Astrocyte (in vitro differentiated cells and primary cell): Measurements from ENCODE around the gene HSP90AA1.

Experiments
- EZH2 ChIP-seq: IDR thresholded peaks from 2 replicates; pipeline ENCODE4 v1.6.1; 2012; ENCODE audit warnings: mild to moderate bottlenecking, low read length, inconsistent platforms; ENCODE audit not compliant: insufficient read depth
- TF ChIP-seq, protein P1 (sequence below): IDR thresholded peaks from 2 replicates; pipeline ENCODE4 v1.5.1; 2011; ENCODE audit warnings: low read depth, mild to moderate bottlenecking, inconsistent platforms, low read length, moderate library complexity; ENCODE audit not compliant: insufficient read depth

DNA sequence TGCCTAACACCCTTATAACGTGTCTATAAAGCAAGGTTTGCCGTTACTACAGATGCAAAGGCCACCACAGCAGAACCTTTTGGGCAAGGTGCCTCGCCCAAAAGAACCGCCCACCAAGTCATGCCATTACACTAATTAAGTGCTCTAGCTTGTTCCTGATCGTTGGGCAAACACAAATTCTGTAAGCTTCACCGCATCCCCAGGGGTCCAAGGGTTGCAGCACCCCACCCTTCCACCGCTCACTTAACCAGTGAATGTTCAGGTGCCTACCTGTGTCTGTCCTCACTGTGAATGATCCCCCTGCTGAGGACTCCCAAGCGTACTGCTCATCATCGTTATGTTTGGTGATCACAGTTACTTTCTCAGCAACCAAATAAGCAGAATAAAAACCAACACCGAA, 1.4 kb downstream of the HSP90AA1 start:
- TF ChIP-seq, protein P1, sequence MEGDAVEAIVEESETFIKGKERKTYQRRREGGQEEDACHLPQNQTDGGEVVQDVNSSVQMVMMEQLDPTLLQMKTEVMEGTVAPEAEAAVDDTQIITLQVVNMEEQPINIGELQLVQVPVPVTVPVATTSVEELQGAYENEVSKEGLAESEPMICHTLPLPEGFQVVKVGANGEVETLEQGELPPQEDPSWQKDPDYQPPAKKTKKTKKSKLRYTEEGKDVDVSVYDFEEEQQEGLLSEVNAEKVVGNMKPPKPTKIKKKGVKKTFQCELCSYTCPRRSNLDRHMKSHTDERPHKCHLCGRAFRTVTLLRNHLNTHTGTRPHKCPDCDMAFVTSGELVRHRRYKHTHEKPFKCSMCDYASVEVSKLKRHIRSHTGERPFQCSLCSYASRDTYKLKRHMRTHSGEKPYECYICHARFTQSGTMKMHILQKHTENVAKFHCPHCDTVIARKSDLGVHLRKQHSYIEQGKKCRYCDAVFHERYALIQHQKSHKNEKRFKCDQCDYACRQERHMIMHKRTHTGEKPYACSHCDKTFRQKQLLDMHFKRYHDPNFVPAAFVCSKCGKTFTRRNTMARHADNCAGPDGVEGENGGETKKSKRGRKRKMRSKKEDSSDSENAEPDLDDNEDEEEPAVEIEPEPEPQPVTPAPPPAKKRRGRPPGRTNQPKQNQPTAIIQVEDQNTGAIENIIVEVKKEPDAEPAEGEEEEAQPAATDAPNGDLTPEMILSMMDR = no peak
- no peak for TF ChIP-seq EZH2
